A673 (cell line): ENCODE results near the gene AKR1A1. TPM values are rescaled to one million over a fixed set of nuclear protein-coding genes. Genes with fewer than 3 reads are reported as not detected.
A peak's percentile ranks its signal among the peaks of the same experiment; 100 is the strongest.
"Not testable (repeated sequence)": the region's sequence is repeated elsewhere in the genome, so short reads cannot be mapped to it uniquely, and the experiment has no call there.

Experiments
- BruUV-seq: library from RNA; stranded (reverse); fragments of 400-500 nt; replicated peaks from 2 replicates; lab custom pipeline; 2021; lab: Mats Ljungman, UMichigan
- CTCF ChIA-PET: fragments of 300-600 bp; sonication (Branson Sonifier 250); formaldehyde crosslinking; loops from one replicate; lab custom pipeline; 2022; ENCODE audit warnings: antibody characterized with exemption; lab: Charles Lee
- POLR2A ChIA-PET: fragments of 300-600 bp; sonication (Branson Sonifier 250); formaldehyde crosslinking; loops from one replicate; lab custom pipeline; 2022; ENCODE audit warnings: antibody characterized with exemption; ENCODE audit not compliant: low non-redundant PET; lab: Charles Lee
- DNase-seq: peaks from one replicate; pipeline ENCODE4 v3.0.0-alpha.2; 2015; ENCODE audit warnings: low spot score
- H3K27ac ChIP-seq: fragments of 200-600 bp; sonication (generic); 2 replicates; pipeline ENCODE4 v1.5.1; 2016; ENCODE audit warnings: mixed run types, low read depth, mild to moderate bottlenecking, mixed read lengths, antibody characterized with exemption, low read length; ENCODE audit not compliant: poor library complexity, severe bottlenecking
- H3K27me3 ChIP-seq: fragments of 200-600 bp; sonication (generic); replicated peaks from 2 replicates; pipeline ENCODE4 v1.6.1; 2017; ENCODE audit warnings: mixed run types, low read depth, mild to moderate bottlenecking, mixed read lengths, antibody characterized with exemption, low read length; ENCODE audit not compliant: insufficient read depth, poor library complexity
- H3K36me3 ChIP-seq: fragments of 200-600 bp; sonication (generic); 2 replicates; pipeline ENCODE4 v1.6.1; 2016; ENCODE audit warnings: mixed run types, mild to moderate bottlenecking, mixed read lengths, antibody characterized with exemption, low read length; ENCODE audit not compliant: insufficient read depth, poor library complexity, severe bottlenecking
- H3K4me1 ChIP-seq: fragments of 200-600 bp; sonication (generic); 2 replicates; pipeline ENCODE4 v1.6.1; 2017; ENCODE audit warnings: mixed run types, mild to moderate bottlenecking, mixed read lengths, antibody characterized with exemption, low read length; ENCODE audit not compliant: insufficient read depth, poor library complexity, severe bottlenecking
- H3K4me3 ChIP-seq: fragments of 200-600 bp; sonication (generic); 2 replicates; pipeline ENCODE4 v1.5.1; 2016; ENCODE audit warnings: low read depth, mixed run types, mild to moderate bottlenecking, mixed read lengths, low read length; ENCODE audit not compliant: poor library complexity, severe bottlenecking
- H3K9me3 ChIP-seq: fragments of 200-600 bp; sonication (generic); 2 replicates; pipeline ENCODE4 v1.6.1; 2016; ENCODE audit warnings: mixed run types, low read depth, mild to moderate bottlenecking, mixed read lengths, antibody characterized with exemption, low read length; ENCODE audit not compliant: poor library complexity, severe bottlenecking
- EZH2 ChIP-seq: fragments of 200-600 bp; sonication (generic); IDR thresholded peaks from 2 replicates; pipeline ENCODE4 v1.6.1; 2017; ENCODE audit warnings: borderline replicate concordance, low read depth, mild to moderate bottlenecking, mixed read lengths, antibody characterized with exemption, low read length; ENCODE audit not compliant: poor library complexity, severe bottlenecking
- intact Hi-C: fragments of 100-400 bp; cut with micrococcal nuclease; formaldehyde crosslinking; loops from one replicate; pipeline ENCODE4 v1.10.0; 2022; ENCODE audit not compliant: unreplicated experiment
- total RNA-seq: library from RNA; stranded (reverse); gene quantifications from 2 replicates; pipeline ENCODE4 v1.2.3, GENCODE V29; 2021
- TF ChIP-seq, protein P1 (sequence below): fragments of 300-800, 200-600 bp; sonication (generic); conservative IDR thresholded peaks from 2 replicates; pipeline ENCODE4 v1.5.1; 2017; ENCODE audit warnings: low read depth, mild to moderate bottlenecking, antibody characterized with exemption, low read length, moderate library complexity, mixed read lengths

AKR1A1 gene
- total RNA-seq, 1 experiment from 2014 or later = 183 TPM

DNA sequence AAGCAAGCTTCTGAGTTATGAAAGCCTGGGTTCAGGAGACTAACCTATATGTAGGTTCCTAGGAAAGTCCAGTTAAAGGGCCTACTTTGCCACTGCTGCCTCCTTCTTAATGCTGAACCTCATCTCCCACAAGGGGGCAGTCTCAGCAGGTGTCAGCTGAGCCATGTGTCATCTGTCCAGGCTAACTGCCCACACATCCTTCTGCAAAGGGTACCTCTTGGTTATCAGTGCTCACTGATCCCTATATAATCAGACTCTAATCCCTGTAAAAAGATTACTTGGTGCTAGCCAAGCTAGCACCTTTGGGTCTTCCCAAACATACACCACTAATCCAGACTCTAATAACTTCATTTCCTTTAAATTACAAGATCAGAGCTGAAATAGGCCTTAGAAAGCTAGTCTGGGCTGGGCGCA, 38.0 kb upstream of the AKR1A1 start:
- Histone ChIP-seq H3K4me1 (peaks cover 12% of the 10 kb centered on the region), H3K27me3 (no peaks in the 10 kb centered on the region), H3K27ac (no peak overlapping the region), H3K9me3 (no peaks in the 10 kb centered on the region), H3K4me3 (no peak overlapping the region), H3K36me3 (peaks cover 90% of the 10 kb centered on the region)
- BruUV-seq = no TSS peak
- POLR2A ChIA-PET = interaction anchor here (0.6 kb wide), 1 partner anchor 9 kb away, joined by 4 read pairs; the partner anchor contains the start of gene PRDX1
- DNase-seq = peak; percentile 63
- intact Hi-C loops = loop anchor here (1.0 kb wide), 1 partner anchor 58 kb away; no protein-coding TSS in a partner anchor
- TF ChIP-seq EZH2 = no peak
- TF ChIP-seq, protein P1, sequence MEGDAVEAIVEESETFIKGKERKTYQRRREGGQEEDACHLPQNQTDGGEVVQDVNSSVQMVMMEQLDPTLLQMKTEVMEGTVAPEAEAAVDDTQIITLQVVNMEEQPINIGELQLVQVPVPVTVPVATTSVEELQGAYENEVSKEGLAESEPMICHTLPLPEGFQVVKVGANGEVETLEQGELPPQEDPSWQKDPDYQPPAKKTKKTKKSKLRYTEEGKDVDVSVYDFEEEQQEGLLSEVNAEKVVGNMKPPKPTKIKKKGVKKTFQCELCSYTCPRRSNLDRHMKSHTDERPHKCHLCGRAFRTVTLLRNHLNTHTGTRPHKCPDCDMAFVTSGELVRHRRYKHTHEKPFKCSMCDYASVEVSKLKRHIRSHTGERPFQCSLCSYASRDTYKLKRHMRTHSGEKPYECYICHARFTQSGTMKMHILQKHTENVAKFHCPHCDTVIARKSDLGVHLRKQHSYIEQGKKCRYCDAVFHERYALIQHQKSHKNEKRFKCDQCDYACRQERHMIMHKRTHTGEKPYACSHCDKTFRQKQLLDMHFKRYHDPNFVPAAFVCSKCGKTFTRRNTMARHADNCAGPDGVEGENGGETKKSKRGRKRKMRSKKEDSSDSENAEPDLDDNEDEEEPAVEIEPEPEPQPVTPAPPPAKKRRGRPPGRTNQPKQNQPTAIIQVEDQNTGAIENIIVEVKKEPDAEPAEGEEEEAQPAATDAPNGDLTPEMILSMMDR = peak; percentile 78
- CTCF ChIA-PET = interaction anchor here (1.1 kb wide), 1 partner anchor 20 kb away, joined by 3 read pairs; no protein-coding TSS in a partner anchor

DNA sequence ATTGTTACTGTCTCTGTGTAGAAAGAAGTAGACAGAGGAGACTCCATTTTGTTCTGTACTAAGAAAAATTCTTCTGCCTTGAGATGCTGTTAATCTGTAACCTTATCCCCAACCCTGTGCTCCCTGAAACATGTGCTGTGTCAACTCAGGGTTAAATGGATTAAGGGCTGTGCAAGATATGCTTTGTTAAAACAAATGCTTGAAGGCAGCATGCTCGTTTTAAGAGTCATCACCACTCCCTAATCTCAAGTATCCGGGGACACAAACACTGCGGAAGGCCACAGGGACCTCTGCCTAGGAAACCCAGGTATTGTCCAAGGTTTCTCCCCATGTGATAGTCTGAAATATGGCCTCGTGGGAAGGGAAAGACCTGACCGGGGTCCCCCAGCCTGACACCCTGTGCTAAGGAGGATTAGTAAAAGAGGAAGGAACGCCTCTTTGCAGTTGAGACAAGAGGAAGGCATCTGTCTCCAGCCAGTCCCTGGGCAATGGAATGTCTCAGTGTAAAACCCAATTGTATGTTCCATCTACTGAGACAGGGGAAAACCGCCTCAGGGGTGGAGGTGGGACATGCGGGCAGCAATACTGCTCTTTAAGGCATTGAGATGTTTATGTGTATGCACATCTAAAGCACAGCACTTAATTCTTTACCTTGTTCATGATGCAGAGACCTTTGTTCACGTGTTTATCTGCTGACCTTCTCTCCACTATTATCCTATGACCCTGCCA, 36.9 kb upstream of the AKR1A1 start:
- H3K4me1 ChIP-seq = peaks cover 12% of the 10 kb centered on the region
- H3K4me3 ChIP-seq, DNase-seq, H3K27me3 ChIP-seq, H3K9me3 ChIP-seq, BruUV-seq, intact Hi-C loops, H3K27ac ChIP-seq: not testable (repeated sequence)
- ChIA-PET POLR2A (interaction anchor here (0.6 kb wide), 1 partner anchor 8 kb away, joined by 4 read pairs; the partner anchor contains the start of gene PRDX1), CTCF (interaction anchor here (0.5 kb wide), 1 partner anchor 15 kb away, joined by 3 read pairs; no protein-coding TSS in a partner anchor)
- peaks cover 93% of the 10 kb centered on the region for H3K36me3 ChIP-seq

DNA sequence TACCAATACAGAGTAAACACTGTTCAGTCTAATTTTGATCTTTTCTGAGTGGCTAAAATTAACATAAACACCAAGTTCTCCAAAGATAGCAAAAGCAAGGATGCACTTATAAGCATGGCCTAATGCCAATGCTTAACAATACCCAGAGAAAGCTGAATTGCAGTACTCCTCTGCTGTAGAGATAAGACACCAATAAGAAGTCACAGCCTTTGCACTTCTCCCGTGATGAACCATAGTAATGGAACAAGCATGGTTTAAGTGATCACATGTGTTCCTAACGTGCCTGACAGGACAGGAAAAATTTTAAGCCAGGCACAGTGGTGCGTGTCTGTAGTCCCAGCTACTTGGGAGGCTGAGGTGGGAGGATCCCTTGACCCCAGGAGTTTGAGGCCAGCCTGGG, 34.6 kb upstream of the AKR1A1 start:
- intact Hi-C loops = no loop called here
- no TSS peak for BruUV-seq
- POLR2A ChIA-PET = no interaction called here

More for the DNA sequence above, 34.6 kb upstream of the AKR1A1 start:
- Histone ChIP-seq H3K27ac (no peak overlapping the region), H3K4me3 (no peak overlapping the region), H3K9me3 (no peaks in the 10 kb centered on the region), H3K4me1 (peaks cover 23% of the 10 kb centered on the region), H3K27me3 (no peaks in the 10 kb centered on the region), H3K36me3 (peaks cover 76% of the 10 kb centered on the region)
- no peak for DNase-seq
- no peak for TF ChIP-seq EZH2
- TF ChIP-seq, protein P1 = no peak
- CTCF ChIA-PET = no interaction called here
